Esophagus squamous epithelium (tissue), 4 donors: ENCODE data around the gene PI4KA.
"Not testable (repeated sequence)": the region's sequence is repeated elsewhere in the genome, so short reads cannot be mapped to it uniquely, and the experiment has no call there.

Experiments
- POLR2A ChIP-seq, 4 donors: fragments of 450-650 bp; IDR thresholded peaks; one replicate each; pipeline ENCODE4 v1.6.1; 2017; ENCODE audit warnings: antibody characterized with exemption in 4 of 4, mild to moderate bottlenecking in 4 of 4, moderate library complexity in 3 of 4
- TF ChIP-seq, protein P1 (sequence below), 6 experiments: fragments of 450-650 bp in 4 of 6; fragments of 200-600 bp in 2 of 6; sonication (generic) in 2 of 6; IDR thresholded peaks; one replicate each; pipeline ENCODE4 v1.5.1; 2016 to 2019; ENCODE audit warnings: antibody characterized with exemption in 6 of 6, mild to moderate bottlenecking in 4 of 6, moderate library complexity in 4 of 6

GRCh38 chr22:20897737-20898136 lies 39.1 kb upstream of the PI4KA start:
- TF ChIP-seq, protein P1, sequence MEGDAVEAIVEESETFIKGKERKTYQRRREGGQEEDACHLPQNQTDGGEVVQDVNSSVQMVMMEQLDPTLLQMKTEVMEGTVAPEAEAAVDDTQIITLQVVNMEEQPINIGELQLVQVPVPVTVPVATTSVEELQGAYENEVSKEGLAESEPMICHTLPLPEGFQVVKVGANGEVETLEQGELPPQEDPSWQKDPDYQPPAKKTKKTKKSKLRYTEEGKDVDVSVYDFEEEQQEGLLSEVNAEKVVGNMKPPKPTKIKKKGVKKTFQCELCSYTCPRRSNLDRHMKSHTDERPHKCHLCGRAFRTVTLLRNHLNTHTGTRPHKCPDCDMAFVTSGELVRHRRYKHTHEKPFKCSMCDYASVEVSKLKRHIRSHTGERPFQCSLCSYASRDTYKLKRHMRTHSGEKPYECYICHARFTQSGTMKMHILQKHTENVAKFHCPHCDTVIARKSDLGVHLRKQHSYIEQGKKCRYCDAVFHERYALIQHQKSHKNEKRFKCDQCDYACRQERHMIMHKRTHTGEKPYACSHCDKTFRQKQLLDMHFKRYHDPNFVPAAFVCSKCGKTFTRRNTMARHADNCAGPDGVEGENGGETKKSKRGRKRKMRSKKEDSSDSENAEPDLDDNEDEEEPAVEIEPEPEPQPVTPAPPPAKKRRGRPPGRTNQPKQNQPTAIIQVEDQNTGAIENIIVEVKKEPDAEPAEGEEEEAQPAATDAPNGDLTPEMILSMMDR (IDR thresholded peaks at IDR 0.05) = not testable (repeated sequence)
- TF ChIP-seq POLR2A (IDR thresholded peaks at IDR 0.05) = not testable (repeated sequence)
